HG02763 (cell line): ENCODE data around the gene IGFBP6.

Experiments used
- ATAC-seq: cut with Tn5 transposase; IDR thresholded peaks from one replicate; pipeline ENCODE4 v1.9.1; 2021; ENCODE audit warnings: mild to moderate bottlenecking, moderate library complexity; ENCODE audit not compliant: unreplicated experiment

IGFBP6 gene

DNA sequence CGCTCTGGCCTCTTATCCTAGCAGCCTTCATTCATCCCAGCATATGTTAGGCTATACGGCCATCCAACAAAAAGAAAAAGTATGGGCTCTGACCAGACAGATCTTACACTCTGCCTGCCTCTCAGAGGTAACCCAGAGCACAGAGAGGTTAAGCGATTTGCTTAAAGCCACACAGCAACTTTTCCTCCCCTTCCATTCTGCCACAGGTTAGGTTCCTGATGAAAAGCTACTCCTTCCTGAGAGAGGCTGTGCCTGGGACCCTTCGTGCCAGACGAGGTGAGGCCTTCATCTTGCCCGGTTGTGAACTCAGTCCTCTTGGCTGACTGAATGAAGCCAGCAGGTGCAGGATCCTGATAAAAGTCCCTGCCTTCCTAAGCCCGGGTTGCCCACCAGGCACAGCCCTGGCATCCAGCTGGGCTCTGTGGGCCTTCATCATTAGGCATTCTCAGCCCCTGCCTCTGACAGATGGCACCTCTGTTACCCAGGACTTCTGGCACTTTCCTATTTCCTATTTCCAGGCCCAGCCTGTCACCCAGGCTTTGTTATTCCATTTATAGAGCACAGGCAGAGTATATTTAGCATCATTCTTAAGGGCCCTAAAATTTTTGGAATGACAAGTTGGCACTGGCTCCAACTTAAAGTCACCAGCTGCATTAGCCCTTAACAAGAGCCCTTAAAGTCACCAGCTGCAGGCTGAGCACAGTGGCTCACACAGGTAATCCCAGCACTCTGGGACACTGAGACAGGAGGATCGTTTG lies 18.6 kb downstream of the IGFBP6 start:
- no peak for ATAC-seq

DNA sequence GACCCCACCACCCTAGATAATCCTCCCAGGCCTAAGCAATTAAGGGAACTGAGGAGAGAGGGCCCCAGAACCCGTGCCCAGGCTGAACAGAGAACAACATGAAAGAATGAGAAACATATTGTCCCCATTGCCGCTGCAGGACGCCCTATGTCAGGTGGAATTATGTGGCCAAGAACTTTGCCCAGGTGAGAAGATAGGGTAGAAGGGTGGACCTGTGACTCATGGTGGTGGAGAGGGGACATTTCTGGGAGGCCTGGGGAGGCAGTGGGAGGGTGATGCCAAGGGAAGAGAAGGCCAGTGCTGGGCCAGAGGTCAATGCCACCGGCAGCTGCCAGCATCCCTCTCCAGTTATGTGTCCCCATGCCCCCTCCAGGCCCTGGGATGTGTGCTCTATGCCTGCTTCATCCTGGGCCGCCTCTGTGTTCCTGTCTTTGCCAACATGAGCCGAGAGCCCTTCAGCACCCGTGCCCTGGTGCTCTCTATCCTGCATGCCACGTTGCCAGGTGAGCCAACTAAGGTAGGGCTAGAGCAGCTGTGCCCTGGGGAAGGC lies 21.4 kb downstream of the IGFBP6 start:
- ATAC-seq, result no peak

DNA sequence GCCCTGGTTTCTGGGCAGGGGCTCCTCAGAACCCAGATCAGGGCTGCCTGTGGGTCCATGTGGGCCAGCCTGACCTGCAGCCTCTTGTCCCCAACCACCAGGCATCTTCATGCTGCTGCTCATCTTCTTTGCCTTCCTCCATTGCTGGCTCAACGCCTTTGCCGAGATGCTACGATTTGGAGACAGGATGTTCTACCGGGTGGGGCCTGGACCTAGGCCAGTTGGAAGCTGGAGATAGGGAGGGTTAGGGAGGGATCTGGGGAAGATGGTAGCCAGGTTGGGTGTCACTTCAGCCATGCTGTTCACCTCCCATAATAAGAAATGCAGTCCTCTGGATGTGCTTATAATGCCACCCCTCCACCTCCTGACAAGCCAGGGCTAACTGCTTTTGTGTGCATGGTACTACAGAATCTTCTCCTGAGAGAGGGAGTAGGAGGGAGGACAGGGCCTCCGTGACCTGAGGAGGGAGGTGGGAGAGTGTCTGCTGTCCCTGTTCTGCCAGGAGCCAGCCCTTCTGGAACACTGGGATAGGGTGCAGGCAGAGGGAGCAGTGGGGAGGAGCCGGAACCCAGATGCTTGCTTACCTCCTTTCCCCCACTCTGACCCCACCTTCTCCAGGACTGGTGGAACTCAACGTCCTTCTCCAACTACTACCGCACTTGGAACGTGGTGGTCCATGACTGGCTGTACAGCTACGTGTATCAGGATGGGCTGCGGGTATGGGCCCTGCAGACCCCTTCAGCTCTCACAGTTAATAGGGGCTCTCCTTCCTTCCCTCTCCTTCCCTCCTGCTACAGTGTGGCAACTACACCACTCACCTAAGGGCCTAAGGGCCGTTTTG lies 23.4 kb downstream of the IGFBP6 start:
- ATAC-seq, result no peak

DNA sequence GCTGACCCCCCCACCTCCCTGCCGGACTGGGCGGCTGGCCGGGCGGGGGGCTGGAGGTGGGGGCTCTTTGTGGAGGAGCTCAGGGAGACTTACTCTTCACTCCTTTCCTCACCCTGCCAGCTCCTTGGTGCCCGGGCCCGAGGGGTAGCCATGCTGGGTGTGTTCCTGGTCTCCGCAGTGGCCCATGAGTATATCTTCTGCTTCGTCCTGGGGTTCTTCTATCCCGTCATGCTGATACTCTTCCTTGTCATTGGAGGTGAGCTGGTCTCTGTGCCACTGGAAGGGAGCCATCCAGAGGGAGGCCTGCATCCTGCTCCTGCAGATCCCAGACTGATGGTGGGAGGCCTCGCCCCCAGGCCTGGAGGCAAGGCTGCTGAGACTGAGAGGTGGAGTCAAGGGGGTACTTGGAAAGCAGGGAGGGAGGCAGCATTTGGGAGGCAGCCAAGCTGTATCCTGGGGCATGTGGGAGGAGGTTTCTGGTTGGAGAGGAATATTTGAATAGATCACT lies 25.5 kb downstream of the IGFBP6 start:
- no peak for ATAC-seq

DNA sequence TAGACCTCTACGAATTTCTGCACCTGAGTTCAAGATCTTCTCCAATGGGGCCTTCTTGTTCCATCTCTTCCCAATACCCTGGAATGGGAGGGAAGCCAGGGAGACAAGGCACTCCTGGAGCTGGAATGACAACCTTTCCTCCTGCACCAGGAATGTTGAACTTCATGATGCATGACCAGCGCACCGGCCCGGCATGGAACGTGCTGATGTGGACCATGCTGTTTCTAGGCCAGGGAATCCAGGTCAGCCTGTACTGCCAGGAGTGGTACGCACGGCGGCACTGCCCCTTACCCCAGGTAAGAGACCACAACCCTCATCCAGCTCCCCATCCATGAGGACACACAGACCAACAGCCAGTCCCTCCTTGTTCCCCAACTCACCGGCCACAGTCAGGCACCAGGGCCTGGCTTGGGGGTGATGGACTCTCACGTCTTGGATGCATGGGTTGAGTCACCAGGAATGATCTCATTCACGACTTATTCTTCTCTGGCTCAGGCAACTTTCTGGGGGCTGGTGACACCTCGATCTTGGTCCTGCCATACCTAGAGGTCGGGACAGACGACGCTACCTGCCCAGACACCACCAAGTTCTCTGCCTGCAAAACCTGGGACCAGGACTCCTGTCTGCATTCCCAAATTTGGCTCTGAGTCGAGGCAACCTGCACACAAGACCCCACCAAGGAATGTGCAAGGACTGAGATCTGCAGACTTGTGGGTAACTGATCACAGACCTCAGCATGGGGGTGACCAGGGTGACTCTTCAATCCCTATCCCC lies 26.3 kb downstream of the IGFBP6 start:
- ATAC-seq, result no peak

DNA sequence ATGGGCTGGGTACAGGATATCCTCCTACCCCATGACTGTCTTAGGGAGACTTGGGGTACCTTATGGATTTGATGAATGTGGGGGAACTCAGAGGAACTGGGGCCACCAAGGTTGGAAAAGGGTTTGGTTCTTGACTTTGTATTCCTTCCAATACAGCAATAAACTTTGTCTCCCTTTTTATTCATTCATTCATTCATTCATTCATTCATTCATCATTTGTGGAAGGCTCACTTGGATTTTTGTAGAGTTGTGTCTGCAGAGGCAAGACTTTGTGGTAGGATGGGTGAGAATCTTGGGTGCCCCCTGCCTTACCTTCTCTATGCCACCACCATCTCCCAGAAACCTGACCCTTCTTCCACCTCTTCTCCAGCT lies 26.9 kb downstream of the IGFBP6 start:
- ATAC-seq, result no peak

DNA sequence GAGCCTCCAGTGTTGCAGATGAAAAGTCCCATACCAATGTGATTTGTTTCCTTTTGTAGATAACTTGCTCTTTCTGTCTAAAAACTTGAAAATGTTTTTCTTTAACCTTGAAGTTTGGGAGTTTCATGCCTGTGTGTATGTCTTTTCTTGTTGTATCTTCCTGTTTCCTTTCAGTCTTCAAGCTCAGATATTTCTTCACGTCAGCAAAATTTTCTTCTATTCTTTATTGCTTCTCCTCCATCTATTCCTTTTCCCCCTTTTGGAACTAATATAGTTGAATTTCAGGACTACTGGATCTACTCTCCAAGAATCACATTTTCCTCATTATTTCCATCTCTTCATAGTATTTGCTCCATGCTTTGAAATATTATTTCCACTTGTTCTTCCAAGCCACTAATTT lies 29.7 kb downstream of the IGFBP6 start:
- no peak for ATAC-seq

DNA sequence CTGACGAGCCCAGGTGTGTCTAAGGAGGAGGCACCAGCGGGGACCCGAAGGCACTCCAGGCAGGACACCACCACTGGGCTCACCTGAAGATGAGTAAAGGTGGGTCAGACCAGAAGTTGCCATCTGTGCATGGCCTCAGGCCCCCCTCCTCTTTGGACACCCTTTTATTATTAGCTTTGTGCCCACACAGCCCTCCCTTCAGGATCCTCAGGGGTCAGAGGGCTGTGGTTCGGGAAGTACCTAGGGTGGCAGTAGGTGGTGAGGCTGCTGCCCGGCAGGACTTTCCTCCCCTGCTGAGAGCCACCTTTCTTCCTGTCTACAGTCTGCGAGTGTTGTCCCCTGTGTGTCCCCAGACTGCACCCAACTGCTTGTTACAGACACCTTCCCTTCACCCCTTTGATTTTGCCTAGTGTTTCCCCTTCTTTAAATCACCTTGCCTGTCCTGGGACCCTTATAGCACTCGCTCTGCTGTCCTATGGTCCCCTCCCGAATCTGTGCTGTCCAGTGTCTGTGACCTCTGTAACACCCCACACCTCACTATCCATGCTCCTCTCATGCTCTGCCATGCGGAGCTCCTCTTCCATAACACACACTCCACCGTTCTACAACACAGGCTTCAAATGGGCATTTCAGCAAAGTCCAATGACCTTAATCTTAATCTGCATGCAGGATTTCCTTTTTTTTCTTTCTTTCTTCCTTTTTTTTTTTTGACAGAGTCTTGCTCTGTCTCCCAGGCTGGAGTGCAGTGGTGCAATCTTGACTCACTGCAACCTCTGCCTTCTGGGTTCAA lies 31.5 kb downstream of the IGFBP6 start:
- ATAC-seq, result no peak

DNA sequence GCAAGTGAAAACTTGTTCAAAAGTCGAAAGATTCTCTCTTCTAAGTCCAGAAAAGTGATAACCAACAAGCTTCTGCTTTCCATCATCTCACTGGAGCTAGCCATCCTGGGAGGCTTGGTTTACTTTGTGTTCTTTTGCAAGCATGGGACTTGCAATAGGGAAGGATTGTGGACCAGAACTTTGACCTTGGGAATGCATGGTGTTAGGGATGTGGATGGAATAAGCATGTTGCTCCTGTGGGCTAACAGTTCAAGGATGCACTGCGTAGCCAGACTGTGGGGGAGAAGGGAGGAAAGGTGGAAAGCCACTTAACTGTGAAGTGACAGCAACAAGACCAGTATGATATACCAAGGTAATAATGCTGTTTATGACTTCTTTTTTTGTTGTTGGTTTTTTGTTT lies 34.4 kb downstream of the IGFBP6 start:
- ATAC-seq, result no peak

DNA sequence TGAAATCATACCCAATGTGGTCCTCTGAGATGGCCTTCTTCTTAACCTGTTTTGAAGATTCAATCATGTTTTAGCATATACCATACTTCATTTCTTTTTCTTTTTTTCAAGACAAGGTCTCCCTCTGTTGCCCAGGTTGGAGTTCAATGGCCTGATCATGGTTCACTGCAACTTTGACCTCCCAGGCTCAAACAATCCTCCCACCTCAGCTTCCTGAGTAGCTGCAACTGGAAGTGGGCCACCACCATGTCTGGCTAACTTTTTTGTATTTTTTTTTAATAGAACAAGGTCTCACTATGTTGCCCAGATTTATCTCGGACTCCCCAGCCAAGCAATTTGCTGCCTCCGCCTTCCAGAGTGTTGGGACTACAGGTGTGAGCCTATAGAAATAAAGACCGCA lies 36.3 kb downstream of the IGFBP6 start:
- no peak for ATAC-seq

DNA sequence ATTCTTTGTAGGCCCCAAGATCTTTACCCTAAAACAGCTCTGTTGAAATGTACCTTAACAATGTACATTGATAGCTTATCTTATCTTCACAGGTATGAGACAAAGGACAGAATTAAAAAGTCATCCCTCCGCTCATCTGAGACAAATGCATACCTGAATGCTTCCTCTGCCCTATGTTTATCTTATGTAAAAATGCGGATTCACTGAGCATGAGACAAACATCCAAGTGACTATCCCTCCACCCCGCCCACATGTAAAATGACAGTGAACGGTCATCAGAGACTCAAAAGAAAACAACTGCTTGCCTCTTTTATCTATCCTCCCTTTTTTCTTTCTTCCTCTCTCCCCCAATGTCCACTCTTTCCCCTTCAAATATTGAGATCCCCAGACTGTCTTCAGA lies 45.9 kb downstream of the IGFBP6 start:
- no peak for ATAC-seq

DNA sequence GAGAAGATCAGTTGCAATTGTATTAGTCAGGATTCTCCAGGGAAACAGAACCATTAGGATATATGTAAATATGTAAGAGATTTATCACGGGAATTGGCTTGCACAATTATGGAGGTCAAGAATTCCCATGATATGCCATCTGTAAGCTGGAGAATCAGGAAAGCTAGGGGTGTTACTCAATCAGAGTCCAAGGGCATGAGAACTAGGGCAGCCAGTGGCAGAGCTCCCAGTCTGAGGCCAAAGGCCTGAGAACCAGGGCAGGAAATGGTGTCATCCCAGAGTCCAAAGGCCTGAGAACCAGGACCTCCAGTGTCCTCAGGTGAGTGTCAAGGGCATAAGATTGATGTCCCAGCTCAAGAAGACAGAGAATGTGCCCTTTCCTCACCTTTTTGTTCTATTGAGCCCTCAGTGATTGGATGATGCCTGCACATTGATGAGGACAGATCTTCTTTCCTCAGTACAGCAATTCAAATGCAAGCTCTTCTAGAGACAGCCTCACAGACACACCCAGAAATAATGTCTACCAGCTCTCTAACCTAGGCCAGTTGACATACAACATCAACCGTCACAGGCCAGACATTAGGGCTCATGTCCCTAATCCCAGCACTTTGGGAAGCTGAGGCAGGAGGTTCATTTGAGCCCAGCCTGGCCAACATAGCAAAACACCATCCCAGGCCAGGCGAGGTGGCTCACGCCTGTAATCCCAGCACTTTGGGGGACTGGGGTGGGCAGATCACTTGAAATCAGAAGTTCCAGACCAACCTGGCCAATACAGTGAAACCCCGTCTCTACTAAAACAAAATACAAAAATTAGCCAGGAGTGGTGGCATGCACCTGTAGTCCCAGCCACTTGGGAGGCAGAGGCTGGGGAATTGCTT lies 48.2 kb downstream of the IGFBP6 start:
- no peak for ATAC-seq

DNA sequence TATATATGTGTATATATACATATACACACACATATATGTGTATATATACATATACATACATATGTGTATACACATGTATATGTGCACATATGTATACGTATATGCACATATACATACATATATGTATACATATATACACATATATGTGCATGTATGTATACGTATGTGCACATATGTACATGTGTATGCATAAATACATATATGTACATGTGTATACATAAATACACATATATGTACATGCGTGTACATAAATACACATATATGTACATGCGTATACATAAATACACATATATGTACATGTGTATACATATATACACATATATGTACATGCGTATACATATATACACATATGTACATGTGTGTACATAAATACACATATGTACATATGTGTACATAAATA lies 49.7 kb downstream of the IGFBP6 start:
- no peak for ATAC-seq

DNA sequence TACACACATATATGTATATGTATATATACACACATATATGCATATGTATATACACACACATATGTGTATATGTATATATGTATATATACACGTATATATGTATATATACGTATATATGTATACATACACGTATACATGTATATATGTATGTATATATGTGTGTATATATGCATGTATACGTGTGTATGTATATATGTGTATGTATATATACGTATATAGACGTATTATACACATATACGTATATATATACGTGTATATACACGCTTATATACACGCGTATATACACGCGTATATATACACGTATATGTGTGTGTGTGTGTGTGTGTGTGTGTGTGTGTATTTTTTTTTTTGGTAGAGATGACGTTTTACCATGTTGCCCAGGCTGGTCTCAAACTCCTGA lies 50.2 kb downstream of the IGFBP6 start:
- no peak for ATAC-seq

DNA sequence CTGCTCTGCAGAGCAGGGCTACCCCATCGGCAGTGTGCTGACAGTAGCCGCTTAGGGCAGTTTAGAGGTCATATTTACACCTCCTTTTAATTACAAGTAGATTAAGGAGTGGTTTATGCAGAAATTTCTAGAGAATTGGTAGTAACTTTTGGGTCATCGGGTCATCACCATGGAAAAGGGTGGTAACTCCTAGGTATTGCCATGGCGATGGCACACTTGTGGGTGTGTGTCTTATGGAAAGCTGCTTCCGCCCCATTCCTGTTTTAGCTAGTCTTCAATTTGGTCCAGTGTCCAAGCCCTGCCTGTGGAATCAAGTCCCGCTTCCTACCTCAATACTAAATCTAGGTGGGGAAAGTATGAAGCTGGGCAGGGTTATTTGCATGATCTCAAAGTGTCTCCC lies 53.6 kb downstream of the IGFBP6 start:
- no peak for ATAC-seq
